SHP77 (cell line): ENCODE data around the gene CATSPERB.
"Not testable (repeated sequence)": the region's sequence is repeated elsewhere in the genome, so short reads cannot be mapped to it uniquely, and the experiment has no call there.

Source experiments
- DNase-seq, 2 experiments: peaks; one replicate each; lab custom pipeline; 2025; lab: John Stamatoyannopoulos, UW

CATSPERB gene

GRCh38 chr14:91737619-91738018, 5.7 kb upstream of the CATSPERB start:
- DNase-seq: no peak

DNA sequence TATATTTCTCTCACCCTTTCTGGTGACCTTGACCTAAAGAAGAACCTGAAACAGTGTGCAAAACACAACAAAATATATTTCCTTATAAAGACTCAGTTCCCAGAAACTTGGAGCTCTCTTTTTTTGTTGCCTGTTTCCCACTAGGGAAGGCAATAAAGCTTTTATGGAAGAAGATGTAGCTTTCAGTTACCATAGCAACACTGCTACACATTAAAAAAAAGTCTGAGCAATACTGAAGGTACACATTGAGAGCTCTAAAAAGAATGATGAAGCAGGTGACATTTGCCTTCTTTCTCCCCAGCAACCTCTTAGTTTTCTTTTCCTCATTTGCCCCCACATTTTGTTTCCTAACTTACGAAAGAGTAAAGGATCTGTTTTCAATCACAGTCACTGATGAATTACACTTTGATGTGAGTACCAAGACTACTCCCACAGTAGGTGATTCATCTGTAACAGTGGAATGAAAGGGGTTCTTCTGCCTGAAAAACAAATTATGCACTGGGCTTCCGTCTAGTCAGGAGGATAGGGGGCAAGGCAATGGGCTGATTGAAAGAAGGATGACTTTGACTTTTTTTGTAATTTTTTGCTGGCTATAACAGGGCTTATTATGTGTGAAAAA, 1.1 kb upstream of the CATSPERB start:
- no peak for DNase-seq

GRCh38 chr14:91732439-91732838, 553 bp upstream of the CATSPERB start:
- no peak for DNase-seq

- no peak for DNase-seq
Measured at GRCh38 chr14:91731018-91731417, 868 bp downstream of the CATSPERB start.

GRCh38 chr14:91729756-91730155, 2.1 kb downstream of the CATSPERB start:
- no peak for DNase-seq

GRCh38 chr14:91728616-91729183, 3.2 kb downstream of the CATSPERB start:
- no peak for DNase-seq

DNA sequence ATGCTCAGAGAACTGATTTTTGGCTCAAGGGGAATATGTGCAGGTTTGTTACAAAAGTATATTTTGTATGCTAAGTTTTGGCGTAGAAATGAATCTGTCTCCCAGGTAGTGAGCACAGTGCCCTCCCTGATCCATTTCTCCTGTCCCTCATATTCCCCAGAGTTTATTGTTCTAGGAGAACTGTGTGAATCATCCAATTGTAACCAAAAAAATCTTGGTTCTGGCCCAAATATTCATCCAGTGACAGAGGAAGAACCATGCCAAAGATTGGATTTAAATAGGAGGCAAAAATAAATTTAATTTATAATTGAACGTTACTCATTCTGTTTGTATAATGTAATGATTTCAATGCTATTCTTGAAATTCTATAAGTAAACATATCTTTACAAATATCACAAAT, 4.8 kb downstream of the CATSPERB start:
- DNase-seq: no peak

DNA sequence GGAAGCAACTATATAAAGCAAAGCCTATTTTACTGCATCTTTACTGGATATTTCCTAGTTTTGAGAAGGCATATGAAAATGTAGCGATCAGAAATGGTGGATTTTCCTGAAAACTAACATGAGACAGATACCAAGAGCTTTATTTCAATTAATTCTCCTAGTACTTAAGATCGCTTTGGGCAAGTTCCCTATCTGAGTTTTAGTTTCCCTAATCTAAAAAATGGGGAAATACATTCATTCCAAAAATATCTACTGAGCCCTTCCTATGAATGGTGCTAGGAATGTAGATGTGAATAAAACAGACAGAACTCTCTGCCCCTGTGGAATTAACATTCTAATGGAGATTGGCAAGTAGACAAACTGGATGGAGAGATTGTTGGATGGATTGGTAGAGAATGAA, 8.4 kb downstream of the CATSPERB start:
- DNase-seq: no peak

DNA sequence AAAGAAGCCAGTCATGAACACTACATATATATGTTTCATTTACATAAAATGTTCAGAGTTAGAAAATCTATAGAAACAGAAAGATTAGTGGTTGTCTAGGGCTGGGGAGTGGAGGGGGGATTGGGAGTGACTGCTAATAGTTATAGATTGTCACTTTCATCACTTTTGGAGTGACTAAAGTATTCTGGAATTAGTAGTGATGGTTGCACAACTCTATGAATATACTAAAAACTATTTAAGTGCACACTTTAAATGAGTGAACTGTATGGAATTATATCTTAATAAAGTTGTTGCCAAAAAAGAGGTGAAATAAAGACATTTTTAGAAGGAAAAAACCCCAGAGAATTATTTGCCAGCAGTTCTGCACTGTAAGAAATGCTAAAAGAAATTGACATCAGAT, 9.5 kb downstream of the CATSPERB start:
- no peak for DNase-seq

GRCh38 chr14:91719839-91720238, 12.0 kb downstream of the CATSPERB start:
- DNase-seq: no peak

- DNase-seq: no peak
Measured at GRCh38 chr14:91716999-91717398, 14.9 kb downstream of the CATSPERB start.

DNA sequence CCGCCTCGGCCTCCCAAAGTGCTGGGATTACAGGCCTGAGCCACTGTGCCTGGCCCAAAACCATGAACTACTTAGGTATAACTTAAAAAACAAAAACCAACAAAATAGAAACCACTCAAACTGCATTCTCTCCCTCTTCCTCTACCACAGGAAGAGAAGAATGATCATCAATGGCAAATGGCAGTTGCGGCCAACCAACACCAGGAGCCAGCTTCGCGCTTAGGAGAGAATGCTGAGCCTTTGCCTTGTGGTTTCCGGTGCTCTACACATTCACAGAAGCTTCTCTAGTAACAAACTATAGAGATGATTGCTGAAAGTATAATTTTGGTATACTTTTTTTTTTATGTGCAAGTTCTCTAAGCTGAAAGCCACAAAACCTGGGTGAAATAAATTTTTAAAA, 17.1 kb downstream of the CATSPERB start:
- DNase-seq: no peak

DNA sequence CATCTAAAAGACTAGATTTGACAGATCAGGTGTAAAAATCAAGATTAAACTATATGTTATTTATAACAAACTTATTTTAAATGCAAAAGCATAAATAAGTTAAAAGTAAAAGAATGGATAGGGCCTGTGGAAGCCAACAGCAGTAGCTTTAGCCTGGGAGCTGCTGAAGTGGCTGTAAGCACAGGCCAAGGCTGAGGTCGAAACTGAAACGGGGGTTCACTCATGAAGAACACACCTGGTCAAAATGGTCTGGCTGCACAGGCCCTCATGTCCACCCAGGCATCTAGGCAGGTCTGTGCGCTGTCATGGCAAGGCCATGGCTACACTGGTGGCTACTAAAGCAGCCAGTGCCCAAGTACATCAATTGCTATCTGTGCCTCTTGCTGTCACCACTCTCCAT, 23.1 kb downstream of the CATSPERB start:
- DNase-seq: no peak

DNA sequence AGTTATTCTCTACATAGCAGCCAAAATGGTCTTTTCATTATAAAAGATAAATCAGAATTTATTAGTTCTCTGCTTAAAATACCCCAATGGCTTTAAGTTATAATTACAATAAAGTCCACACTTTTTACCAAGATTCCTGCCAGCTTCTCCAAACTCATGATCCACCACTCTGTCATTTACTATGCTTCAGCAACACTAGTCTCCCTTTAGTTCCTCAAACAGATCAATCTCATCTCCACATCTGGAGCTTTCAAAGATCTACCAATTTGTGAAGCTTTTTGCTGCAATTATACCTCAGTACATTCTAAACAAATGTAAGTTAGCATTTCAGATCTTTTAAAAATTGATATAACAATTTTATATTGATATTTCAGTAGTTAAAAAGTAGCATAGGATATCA, 24.9 kb downstream of the CATSPERB start:
- DNase-seq: no peak

DNA sequence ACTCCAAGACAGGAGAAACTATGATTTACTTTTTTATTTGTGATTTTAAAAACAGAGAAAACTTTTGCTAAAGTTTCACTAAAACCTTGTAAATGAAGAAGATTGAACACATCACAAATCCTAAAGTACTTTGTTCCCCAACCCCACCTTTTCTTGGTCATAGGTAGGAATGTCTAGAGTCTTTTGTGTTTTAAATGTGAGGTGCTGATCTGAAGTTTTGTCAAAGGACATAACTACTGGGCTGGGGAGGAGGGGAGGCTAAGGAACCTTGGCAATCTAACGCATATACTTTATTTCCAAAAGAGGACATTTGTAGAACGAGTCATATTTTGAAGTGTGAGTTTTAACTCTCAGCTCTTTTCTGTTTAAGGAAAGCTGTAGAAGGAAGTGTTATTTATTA, 37.2 kb downstream of the CATSPERB start:
- no peak for DNase-seq

- DNase-seq: no peak
Measured at GRCh38 chr14:91693346-91693745, 38.5 kb downstream of the CATSPERB start.

DNA sequence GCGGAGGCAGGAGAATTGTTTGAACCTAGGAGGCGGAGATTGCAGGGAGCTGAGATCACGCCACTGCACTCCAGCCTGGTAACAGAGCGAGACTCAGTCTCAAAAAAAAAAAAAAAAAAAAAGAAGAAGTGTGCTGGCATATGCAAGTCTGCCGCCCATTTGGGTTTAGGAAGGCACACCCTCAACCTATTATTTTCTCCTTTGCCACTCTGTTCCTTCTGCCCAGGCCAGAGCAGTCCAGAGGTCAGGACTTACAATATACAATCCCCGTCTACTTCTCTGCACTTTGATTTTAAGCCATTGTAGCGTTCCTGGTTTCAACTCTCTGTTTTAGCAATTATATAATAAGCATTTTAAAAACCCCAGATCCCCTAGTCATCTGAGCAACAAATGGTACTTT, 39.8 kb downstream of the CATSPERB start:
- DNase-seq: no peak

DNA sequence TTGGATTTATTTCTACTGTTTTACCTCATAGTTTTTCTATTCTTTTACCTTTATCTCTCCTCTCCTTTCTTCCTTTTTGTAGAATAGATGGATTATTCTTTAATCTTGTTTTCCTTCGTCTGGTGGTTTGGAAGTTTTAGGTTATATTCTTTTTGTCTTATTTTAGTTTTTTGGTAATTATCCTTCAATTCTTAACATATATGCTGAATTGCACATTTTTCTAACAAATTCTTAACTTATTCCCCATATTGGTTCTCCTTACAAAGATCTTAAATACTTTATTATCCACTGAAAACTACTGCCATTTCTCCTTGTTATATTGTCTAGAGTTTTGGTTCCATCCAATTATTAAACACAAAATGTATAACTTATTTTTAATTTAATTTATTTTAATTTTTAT, 42.3 kb downstream of the CATSPERB start:
- no peak for DNase-seq

DNA sequence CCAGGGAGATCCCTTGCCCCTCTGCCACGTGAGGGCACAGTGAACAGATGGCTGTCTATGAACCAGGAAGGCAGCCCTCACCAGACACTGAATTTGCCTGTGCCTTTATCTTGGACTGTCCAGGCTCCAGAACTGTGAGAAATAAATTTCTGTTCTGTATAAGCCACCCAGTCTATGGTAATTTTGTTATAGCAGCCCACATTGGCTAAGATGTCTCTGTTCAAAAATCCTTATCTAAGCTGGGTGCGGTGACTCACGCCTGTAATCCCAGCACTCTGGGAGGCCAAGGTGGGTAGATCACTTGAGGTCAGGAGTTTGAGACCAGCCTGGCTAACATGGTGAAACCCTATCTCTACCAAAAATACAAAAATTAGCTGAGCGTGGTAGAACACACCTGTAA, 44.5 kb downstream of the CATSPERB start:
- DNase-seq: not testable (repeated sequence)

DNA sequence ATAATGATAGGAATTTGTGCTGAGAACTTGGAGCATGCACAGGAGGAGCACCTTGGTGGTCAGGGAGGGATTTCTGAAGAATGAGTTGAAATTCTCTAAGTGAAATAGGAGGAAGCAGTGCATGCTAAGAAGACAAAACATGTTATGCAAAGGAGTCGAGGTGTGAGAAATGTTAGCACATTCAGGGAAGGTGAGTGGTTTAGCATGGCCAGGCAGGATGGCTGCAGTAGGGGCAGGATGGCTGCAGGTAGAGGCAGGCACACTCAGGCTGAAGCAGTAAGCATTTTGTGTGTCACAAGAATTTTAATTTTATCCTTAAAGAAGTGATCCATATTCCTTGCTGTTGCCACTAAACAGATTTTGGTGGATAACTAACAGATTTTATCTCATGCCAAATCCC, 46.3 kb downstream of the CATSPERB start:
- DNase-seq: no peak

DNA sequence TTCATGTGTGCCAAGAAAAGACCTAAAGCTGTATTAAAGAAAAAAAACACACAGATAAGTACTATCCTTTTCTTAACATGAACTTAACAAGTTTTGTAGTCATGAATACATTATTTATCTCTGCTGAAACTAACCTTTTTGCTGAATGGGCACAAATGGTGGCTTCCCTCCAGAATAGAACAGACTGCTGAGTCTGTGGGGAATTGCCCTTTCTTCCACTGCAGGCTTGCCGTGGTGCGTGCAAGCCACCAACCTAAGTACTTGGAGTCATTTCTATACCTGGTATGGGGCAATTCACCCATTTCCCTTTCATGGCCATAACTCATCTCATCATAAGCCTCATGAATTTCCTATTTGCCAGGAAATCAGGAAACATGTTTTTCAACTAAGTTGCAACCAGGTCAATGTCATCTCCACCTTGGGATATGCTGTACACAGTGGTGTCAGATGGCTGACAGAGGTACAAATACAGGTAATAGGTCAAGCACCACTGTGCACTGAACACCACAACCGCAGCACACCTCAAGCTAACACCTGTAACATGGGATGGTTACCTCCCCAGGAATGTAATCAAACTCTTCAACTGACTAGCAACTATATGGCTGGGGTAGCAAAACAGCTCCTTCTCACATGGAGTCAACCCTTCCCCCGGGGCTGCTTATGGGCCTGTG, 49.9 kb downstream of the CATSPERB start:
- no peak for DNase-seq

GRCh38 chr14:91681118-91681517, 50.8 kb downstream of the CATSPERB start:
- no peak for DNase-seq

GRCh38 chr14:91679273-91679672, 52.6 kb downstream of the CATSPERB start:
- DNase-seq: no peak

- DNase-seq: not testable (repeated sequence)
Measured at GRCh38 chr14:91677687-91678086, 54.2 kb downstream of the CATSPERB start.
